GM21723 (cell line): ENCODE measurements around the gene DNAH2.

ENCODE experiments used
- ATAC-seq: cut with Tn5 transposase; IDR thresholded peaks from one replicate; pipeline ENCODE4 v1.9.1; 2021; ENCODE audit warnings: mild to moderate bottlenecking, moderate library complexity; ENCODE audit not compliant: unreplicated experiment

DNAH2 gene

GRCh38 chr17:7864995-7865650 is 147.6 kb downstream of the DNAH2 start:
- ATAC-seq: no peak

- ATAC-seq: no peak
These were observed 150.4 kb downstream of the DNAH2 start for GRCh38 chr17:7867881-7868329.

GRCh38 chr17:7873051-7873450 is 155.5 kb downstream of the DNAH2 start:
- ATAC-seq: no peak

GRCh38 chr17:7875804-7876370 is 158.3 kb downstream of the DNAH2 start:
- ATAC-seq: no peak

GRCh38 chr17:7878234-7878633 is 160.7 kb downstream of the DNAH2 start:
- ATAC-seq: no peak

- ATAC-seq: no peak
These were observed 162.7 kb downstream of the DNAH2 start for GRCh38 chr17:7880076-7880868.

- no peak for ATAC-seq
These were observed 163.9 kb downstream of the DNAH2 start for GRCh38 chr17:7881276-7882054.

- no peak for ATAC-seq
These were observed 164.5 kb downstream of the DNAH2 start for GRCh38 chr17:7882068-7882467.

GRCh38 chr17:7882629-7883028 is 165.1 kb downstream of the DNAH2 start:
- no peak for ATAC-seq
